CD14-positive monocyte (primary cell): Measurements from ENCODE around the gene KLF14. TPM values are rescaled to one million over a fixed set of nuclear protein-coding genes. Genes with fewer than 3 reads are reported as not detected.

Experiments
- DNase-seq, 3 donors: peaks; one replicate each; pipeline ENCODE4 v3.0.0-alpha.2; 2011 to 2022
- H2AFZ ChIP-seq: 2 replicates; pipeline ENCODE4 v1.6.0; 2012; ENCODE audit warnings: mild to moderate bottlenecking, low read depth, low read length, inconsistent platforms; ENCODE audit not compliant: insufficient read depth, poor library complexity, severe bottlenecking
- H3K27ac ChIP-seq, 2 donors: 1 replicate in 1 of 2; 2 replicates in 1 of 2; pipeline ENCODE4 v1.5.1; 2012 to 2013; ENCODE audit warnings: low read length in 2 of 2, control low read depth in 1 of 2, inconsistent platforms in 1 of 2, low read depth in 1 of 2, mild to moderate bottlenecking in 1 of 2
- H3K27me3 ChIP-seq, 2 donors: one replicate each; pipeline versions ENCODE4 v1.6.0 to v1.6.1; 2011 to 2013; ENCODE audit warnings: low read length in 2 of 2; ENCODE audit not compliant: control insufficient read depth in 2 of 2, insufficient read depth in 2 of 2
- H3K36me3 ChIP-seq, 2 donors: replicated peaks in 1 of 2; 1 replicate in 1 of 2; 2 replicates in 1 of 2; pipeline versions ENCODE4 v1.5.1 to v1.6.1; 2012 to 2013; ENCODE audit warnings: low read length in 2 of 2, control low read depth in 1 of 2, inconsistent platforms in 1 of 2, mild to moderate bottlenecking in 1 of 2; ENCODE audit not compliant: insufficient read depth in 2 of 2, control insufficient read depth in 1 of 2
- H3K4me1 ChIP-seq, 2 donors: 1 replicate in 1 of 2; 2 replicates in 1 of 2; pipeline versions ENCODE4 v1.5.1 to v1.6.1; 2012 to 2013; ENCODE audit warnings: low read length in 2 of 2, control low read depth in 1 of 2, inconsistent platforms in 1 of 2, mild to moderate bottlenecking in 1 of 2, moderate library complexity in 1 of 2; ENCODE audit not compliant: insufficient read depth in 2 of 2, control insufficient read depth in 1 of 2
- H3K4me2 ChIP-seq: replicated peaks from 2 replicates; pipeline ENCODE3; 2012; ENCODE audit warnings: low read length, moderate library complexity, mild to moderate bottlenecking; ENCODE audit not compliant: poor library complexity, severe bottlenecking; ENCODE audit errors: extremely low read depth
- H3K4me3 ChIP-seq, 3 experiments: fragments of 200-600 bp in 1 of 3; sonication (generic) in 1 of 3; replicated peaks in 1 of 3; 1 replicate in 2 of 3; 2 replicates in 1 of 3; pipeline ENCODE4 v1.5.1; 2011 to 2013; ENCODE audit warnings: low read length in 3 of 3, mild to moderate bottlenecking in 3 of 3, control low read depth in 2 of 3, low read depth in 2 of 3, inconsistent platforms in 1 of 3, moderate library complexity in 1 of 3
- H3K79me2 ChIP-seq: 2 replicates; pipeline ENCODE4 v1.6.0; 2012; ENCODE audit warnings: mild to moderate bottlenecking, control low read depth, inconsistent platforms, low read length, moderate library complexity; ENCODE audit not compliant: insufficient read depth
- H3K9ac ChIP-seq: 2 replicates; pipeline ENCODE4 v1.6.0; 2017; ENCODE audit warnings: low read length, mild to moderate bottlenecking; ENCODE audit not compliant: insufficient read depth, poor library complexity, severe bottlenecking
- H3K9me3 ChIP-seq, 2 donors: replicated peaks in 1 of 2; 1 replicate in 1 of 2; 2 replicates in 1 of 2; pipeline versions ENCODE4 v1.5.1 to v1.6.1; 2012 to 2013; ENCODE audit warnings: low read length in 2 of 2, control low read depth in 1 of 2; ENCODE audit not compliant: control insufficient read depth in 1 of 2, insufficient read depth in 1 of 2
- H4K20me1 ChIP-seq: 2 replicates; pipeline ENCODE4 v1.6.0; 2012; ENCODE audit warnings: mild to moderate bottlenecking, low read length, control low read depth, moderate library complexity; ENCODE audit not compliant: insufficient read depth
- H3K27ac Mint-ChIP-seq, 7 donors: one replicate each; pipeline ENCODE4 v1.8.0; 2020; ENCODE audit warnings: mild to moderate bottlenecking in 7 of 7, mixed read lengths in 7 of 7, moderate library complexity in 6 of 7, inconsistent platforms in 2 of 7
- H3K27me3 Mint-ChIP-seq, 3 donors: one replicate each; pipeline ENCODE4 v1.8.0; 2021 to 2022; ENCODE audit warnings: low read depth in 3 of 3, mild to moderate bottlenecking in 3 of 3, mixed read lengths in 3 of 3, moderate library complexity in 3 of 3, inconsistent platforms in 1 of 3
- H3K36me3 Mint-ChIP-seq, 2 donors: one replicate each; pipeline ENCODE4 v1.8.0; 2020; ENCODE audit warnings: mixed read lengths in 2 of 2, inconsistent platforms in 1 of 2, mild to moderate bottlenecking in 1 of 2
- H3K4me1 Mint-ChIP-seq: one replicate; pipeline ENCODE4 v1.8.0; 2020; ENCODE audit warnings: mild to moderate bottlenecking, mixed read lengths
- H3K4me3 Mint-ChIP-seq, 2 donors: one replicate each; pipeline ENCODE4 v1.8.0; 2020; ENCODE audit warnings: mild to moderate bottlenecking in 2 of 2, mixed read lengths in 2 of 2, moderate library complexity in 1 of 2
- H3K9me3 Mint-ChIP-seq, 7 donors: one replicate each; pipeline ENCODE4 v1.8.0; 2020 to 2022; ENCODE audit warnings: mixed read lengths in 7 of 7, mild to moderate bottlenecking in 6 of 7, moderate library complexity in 6 of 7, inconsistent platforms in 2 of 7
- WGBS: methylation state at CpG from one replicate; pipeline ENCODE4 v1.1.5; 2013; ENCODE audit warnings: missing lambda C conversion rate; ENCODE audit not compliant: insufficient coverage; 5-methylcytosine and 5-hydroxymethylcytosine counted together
- intact Hi-C, 2 donors: fragments of 100-400 bp; cut with micrococcal nuclease; formaldehyde crosslinking; loops; one replicate each; pipeline versions ENCODE4 v1.15.0 to v1.15.1; 2023
- polyA plus RNA-seq, 3 donors: library from polyadenylated mRNA; depleted of rRNA in 1 of 3; unstranded in 2 of 3; stranded (reverse) in 1 of 3; fragments of 300-500 nt in 2 of 3; fragments of >200 nt in 1 of 3; fragmentation: Illumina TruSeq in 2 of 3; gene quantifications; 1 replicate in 2 of 3; 2 replicates in 1 of 3; pipeline ENCODE4 v1.2.3, GENCODE V29; 2012 to 2021
- TF ChIP-seq, protein P1 (sequence below): fragments of 200-600 bp; IDR thresholded peaks from one replicate; pipeline ENCODE4 v1.8.0; 2022; ENCODE audit warnings: antibody characterized with exemption, mild to moderate bottlenecking

Gene KLF14
- polyA plus RNA-seq, 3 donors, result 0.09 TPM; not detected in 2

- H3K36me3 Mint-ChIP-seq, result no peaks in the 10 kb centered on the region
- peaks cover 0 to 2% (median 0%) of the 10 kb centered on the region in 7 donors for H3K9me3 Mint-ChIP-seq
- Histone ChIP-seq H3K4me2 (no peak overlapping the region), H3K79me2 (no peaks in the 10 kb centered on the region), H3K36me3 (no peaks in the 10 kb centered on the region), H3K4me3 (no peak overlapping the region), H2AFZ (no peak overlapping the region), H3K9ac (no peak overlapping the region), H3K4me1 (peaks cover 0 to 6% of the 10 kb centered on the region in 2 donors), H3K27ac (no peak overlapping the region), H4K20me1 (no peaks in the 10 kb centered on the region), H3K27me3 (no peaks in the 10 kb centered on the region), H3K9me3 (no peaks in the 10 kb centered on the region)
- peaks cover 14% of the 10 kb centered on the region for H3K4me1 Mint-ChIP-seq
- DNase-seq, result no peak
- TF ChIP-seq, protein P1, sequence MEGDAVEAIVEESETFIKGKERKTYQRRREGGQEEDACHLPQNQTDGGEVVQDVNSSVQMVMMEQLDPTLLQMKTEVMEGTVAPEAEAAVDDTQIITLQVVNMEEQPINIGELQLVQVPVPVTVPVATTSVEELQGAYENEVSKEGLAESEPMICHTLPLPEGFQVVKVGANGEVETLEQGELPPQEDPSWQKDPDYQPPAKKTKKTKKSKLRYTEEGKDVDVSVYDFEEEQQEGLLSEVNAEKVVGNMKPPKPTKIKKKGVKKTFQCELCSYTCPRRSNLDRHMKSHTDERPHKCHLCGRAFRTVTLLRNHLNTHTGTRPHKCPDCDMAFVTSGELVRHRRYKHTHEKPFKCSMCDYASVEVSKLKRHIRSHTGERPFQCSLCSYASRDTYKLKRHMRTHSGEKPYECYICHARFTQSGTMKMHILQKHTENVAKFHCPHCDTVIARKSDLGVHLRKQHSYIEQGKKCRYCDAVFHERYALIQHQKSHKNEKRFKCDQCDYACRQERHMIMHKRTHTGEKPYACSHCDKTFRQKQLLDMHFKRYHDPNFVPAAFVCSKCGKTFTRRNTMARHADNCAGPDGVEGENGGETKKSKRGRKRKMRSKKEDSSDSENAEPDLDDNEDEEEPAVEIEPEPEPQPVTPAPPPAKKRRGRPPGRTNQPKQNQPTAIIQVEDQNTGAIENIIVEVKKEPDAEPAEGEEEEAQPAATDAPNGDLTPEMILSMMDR, result no peak
- WGBS, result no CpG with 5 or more reads among the region's 1 CpG
- no peak overlapping the region for H3K27ac Mint-ChIP-seq
- no peak overlapping the region for H3K4me3 Mint-ChIP-seq
- intact Hi-C loops, result no loop called here
- H3K27me3 Mint-ChIP-seq, result peaks cover 0 to 2% (median under 1%) of the 10 kb centered on the region in 3 donors
Observed at GRCh38 chr7:130700760-130701159, 33.2 kb downstream of the KLF14 start.

GRCh38 chr7:130699686-130700085, 34.3 kb downstream of the KLF14 start:
- H3K4me3 Mint-ChIP-seq, result no peak overlapping the region
- intact Hi-C loops, result no loop called here
- peaks cover 14% of the 10 kb centered on the region for H3K4me1 Mint-ChIP-seq

More at GRCh38 chr7:130699686-130700085, 34.3 kb downstream of the KLF14 start:
- Histone ChIP-seq H3K27me3 (no peaks in the 10 kb centered on the region), H3K4me1 (peaks cover 0 to 6% of the 10 kb centered on the region in 2 donors), H3K27ac (no peak overlapping the region), H3K9me3 (no peaks in the 10 kb centered on the region), H3K79me2 (no peaks in the 10 kb centered on the region), H4K20me1 (no peaks in the 10 kb centered on the region), H3K36me3 (no peaks in the 10 kb centered on the region), H2AFZ (no peak overlapping the region), H3K9ac (no peak overlapping the region), H3K4me2 (no peak overlapping the region), H3K4me3 (no peak overlapping the region)
- no peaks in the 10 kb centered on the region for H3K36me3 Mint-ChIP-seq
- WGBS, result 67% methylated on average over 3 of the region's 4 CpGs
- H3K9me3 Mint-ChIP-seq, result no peaks in the 10 kb centered on the region
- no peak overlapping the region for H3K27ac Mint-ChIP-seq
- peaks cover 0 to 2% (median 0%) of the 10 kb centered on the region in 3 donors for H3K27me3 Mint-ChIP-seq
- TF ChIP-seq, protein P1, result no peak
- DNase-seq, result no peak
